GM21737 (cell line): ENCODE data around the gene PRSS53.
"Not testable (repeated sequence)": the region's sequence is repeated elsewhere in the genome, so short reads cannot be mapped to it uniquely, and the experiment has no call there.

ENCODE experiments used
- ATAC-seq: cut with Tn5 transposase; IDR thresholded peaks from one replicate; pipeline ENCODE4 v1.9.1; 2021; ENCODE audit warnings: mild to moderate bottlenecking, moderate library complexity; ENCODE audit not compliant: unreplicated experiment

Gene PRSS53

DNA sequence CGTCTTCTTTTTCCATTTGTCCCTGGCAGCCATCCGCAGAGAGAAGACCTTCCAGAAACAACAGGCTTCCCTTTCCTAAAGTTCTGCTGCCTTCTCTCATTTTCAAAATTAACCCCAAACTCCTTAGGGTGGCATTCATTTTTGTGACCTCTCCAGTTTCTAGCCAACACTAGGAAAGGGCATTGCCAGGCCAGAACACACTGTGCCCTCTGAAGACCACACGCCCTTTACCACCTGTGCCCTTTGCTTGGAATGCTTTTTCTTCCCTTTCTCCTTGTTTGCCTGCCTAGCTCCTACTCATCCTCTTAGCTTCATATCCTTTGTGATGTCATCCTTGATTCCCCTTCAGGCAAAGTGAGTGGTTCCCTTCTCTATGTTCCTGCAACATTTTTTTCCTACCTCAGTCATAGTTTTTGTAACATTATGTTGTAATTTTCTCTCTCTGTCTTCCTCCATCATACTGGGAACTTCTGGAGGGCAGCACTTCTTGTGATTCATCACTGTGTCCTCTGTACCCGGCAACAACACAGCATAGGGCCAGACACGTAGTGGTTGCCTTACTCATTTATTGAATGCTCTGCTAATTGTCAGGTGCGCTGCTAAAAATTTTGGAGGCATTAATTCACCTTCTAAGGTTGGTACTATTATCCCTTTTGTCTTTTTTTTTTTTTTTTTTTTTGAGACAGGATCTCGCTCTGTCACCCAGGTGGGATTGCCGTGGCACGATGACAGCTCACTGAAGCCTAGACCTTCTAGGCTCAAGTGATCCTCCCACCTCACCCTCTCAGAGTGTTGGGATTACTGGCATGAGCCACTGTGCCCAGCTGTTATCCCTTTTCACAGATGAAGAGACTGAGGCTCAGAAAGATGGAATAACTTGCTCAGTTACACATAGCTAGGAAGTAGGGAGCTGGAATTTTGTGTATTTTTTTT, 29.7 kb upstream of the PRSS53 start:
- ATAC-seq, result no peak

DNA sequence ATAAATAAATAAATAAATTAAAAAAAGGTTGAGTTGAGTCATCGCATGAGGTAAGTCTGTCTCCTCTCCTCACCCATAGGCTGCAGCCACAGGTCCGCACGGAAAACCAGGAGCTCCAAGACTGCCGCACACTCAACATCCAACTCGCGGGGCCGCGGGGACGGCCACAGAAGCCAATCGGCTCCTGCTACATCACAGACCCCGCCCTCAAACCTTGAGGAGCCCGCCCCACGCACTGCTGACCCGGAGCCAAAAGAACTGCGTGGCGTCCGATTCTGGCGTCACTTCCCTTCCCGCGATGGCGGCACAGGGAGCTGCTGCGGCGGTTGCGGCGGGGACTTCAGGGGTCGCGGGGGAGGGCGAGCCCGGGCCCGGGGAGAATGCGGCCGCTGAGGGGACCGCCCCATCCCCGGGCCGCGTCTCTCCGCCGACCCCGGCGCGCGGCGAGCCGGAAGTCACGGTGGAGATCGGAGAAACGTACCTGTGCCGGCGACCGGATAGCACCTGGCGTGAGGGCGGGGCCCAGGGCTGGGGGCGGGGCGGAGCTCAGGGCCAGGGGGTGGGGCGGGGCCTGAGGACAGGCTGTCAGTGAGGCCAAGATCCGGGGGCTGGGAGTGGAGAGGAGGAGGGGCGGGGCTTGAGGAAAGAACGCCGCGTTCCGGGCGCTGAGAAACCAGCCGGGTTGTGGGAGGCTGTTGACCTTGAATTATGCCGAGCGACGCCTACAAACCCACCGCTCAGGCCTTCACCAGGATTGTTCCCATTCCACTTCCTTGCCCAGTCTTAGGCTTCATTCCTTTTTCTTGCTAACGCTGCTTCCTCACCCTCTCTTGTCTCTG, 28.9 kb upstream of the PRSS53 start, which contains the start of gene KAT8:
Gene KAT8, plus strand, starts transcription at position 281 of the 839 bp plus-strand sequence. Its CDS starts 18 bp downstream, at position 299.
- peak; percentile 86 for ATAC-seq

DNA sequence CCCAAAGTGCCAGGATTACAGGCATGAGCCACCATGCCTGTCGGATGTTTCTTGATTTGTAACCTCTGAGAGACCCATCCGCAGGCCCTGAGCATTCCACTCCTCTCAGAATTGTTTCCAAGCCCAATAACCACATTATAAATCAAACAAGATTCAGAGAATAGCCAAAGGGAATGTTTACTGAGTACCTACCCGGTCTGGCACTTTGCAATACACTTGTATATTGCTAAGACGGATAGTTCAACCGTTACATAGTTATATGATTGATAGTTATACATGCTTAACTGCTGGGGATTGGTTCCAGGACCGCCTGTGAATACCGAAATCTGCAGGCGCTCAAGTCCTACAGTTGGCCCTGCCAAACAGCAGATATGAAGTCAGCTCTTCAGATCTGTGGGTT, 25.7 kb upstream of the PRSS53 start:
- no peak for ATAC-seq

DNA sequence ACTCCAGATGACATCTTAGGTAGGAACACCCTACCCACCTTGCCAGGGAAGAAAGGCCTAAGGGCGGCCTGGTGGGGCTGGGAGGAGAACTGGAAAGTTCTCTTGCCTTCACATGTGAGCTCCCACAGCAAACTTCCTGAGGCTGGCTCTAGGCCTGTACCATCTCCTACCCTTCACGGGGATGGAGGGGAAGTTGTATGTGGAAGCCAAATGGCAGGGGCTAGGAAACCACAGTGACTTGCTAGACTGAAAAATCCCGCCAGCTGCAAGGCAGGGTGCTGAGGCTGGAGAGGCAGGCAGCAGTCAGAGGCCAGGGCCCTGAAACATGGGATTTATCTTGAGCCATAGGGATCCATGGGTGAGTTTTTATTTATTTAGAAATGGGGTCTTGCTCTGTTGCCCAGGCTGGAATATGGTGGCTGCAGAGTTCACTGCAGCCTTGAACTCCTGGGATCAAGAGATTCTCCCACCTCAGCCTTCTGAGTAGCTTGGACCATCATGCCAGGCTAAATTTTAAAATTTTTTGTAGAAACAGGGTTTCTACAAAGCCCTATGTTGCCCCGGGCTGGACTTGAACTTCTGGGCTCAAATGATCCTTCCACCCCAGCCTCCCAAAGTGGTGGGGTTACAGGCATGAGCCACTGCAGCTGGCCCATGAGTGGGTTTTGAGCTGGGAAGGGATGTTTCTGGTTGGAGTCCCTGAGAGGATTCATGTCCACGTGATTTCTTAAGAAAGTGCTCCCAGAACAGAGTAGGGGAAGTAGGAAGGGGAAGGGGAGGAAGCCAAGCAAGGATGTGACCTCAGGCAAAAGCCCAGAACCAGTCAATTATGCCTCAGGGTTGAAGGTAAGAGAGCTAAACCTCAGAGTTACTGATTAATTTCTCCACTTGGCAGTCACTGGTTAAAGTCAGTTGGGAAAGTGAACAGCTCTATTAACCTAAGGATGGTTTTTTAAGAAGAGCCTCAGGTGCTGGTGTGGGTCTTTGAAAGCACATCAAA, 24.7 kb upstream of the PRSS53 start:
- ATAC-seq, result no peak

GRCh38 chr16:31112711-31113110, 24.0 kb upstream of the PRSS53 start:
- ATAC-seq, result no peak

DNA sequence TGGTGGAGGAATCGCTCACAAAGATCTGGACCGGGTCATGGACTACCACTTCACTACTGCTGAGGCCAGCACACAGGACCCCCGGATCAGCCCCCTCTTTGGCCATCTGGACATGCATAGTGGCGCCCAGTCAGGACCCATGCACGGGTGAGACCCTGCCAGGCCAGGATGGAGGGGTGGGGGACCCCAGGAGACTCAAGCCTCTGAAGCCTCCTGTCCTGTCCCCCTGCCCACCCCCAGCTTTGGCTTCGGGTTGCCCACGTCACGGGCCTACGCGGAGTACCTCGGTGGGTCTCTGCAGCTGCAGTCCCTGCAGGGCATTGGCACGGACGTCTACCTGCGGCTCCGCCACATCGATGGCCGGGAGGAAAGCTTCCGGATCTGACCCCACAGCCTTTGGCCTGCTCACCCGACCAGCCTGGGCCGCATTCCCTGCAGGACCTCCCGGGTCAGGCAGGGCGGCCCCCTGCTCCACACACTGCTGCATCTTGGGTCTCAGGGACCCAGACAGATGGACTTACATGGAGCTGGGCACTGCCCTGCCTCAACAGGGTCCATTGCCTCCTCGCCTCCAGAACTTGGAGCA, 23.2 kb upstream of the PRSS53 start:
- ATAC-seq, result no peak

DNA sequence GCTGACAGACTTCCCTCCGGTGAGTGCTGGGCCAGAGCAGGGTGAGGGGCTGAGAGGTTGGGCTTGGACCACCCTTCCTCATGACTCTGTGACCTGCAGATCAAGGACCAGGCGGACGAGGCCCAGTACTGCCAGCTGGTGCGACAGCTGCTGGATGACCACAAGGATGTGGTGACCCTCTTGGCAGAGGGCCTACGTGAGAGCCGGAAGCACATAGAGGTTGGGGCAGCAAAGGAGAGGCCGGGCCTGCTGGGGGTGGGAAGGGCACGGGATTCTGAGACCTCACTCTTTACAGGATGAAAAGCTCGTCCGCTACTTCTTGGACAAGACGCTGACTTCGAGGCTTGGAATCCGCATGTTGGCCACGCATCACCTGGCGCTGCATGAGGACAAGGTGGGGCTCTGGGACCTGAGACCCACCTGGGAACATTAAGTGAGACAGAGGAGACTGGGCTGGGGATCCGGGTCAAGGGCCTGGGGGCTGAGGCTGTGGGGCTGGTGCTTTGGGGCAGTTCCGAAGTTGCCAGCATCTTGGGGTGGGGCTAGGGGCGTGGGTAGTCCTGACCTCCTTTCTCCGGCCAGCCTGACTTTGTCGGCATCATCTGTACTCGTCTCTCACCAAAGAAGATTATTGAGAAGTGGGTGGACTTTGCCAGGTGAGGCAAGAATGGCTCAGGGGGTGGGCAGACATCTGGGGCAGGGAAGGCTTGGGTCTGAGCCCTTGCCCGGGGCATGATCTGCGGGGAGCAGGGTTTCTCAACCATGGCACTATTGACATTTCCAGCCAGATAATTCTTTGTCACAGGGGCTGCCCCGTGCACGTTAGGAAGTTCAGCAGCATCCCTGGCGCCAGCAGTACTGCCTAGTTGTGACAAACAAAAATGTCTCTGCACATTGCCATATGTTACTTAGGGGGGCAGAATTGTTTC, 21.6 kb upstream of the PRSS53 start:
- ATAC-seq, result no peak

DNA sequence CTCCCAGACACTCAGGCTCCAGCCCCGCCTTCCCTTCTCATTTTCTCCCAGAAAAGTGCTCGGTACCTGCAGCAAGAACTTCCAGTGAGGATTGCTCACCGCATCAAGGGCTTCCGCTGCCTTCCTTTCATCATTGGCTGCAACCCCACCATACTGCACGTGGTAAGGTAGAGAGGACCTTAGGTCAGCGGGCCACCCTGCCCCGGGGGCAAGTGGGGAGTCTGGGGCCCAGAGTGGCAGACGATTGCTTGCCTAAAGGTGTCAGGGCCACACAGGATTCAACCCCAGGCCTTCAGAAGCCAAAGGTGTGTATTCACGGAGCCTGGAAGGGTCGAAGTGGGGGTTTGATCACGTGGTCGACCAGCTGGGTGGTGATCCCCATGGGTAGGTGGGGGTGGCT, 20.9 kb upstream of the PRSS53 start:
- no peak for ATAC-seq

- ATAC-seq, result no peak
These were observed 20.2 kb upstream of the PRSS53 start for GRCh38 chr16:31108794-31109558.

- ATAC-seq, result peak; percentile 82
These were observed 19.5 kb upstream of the PRSS53 start, which contains the start of gene BCKDK for GRCh38 chr16:31108035-31108793. BCKDK (plus strand) TSS chr16:31108386; CDS start chr16:31109224, 838 bp downstream.

DNA sequence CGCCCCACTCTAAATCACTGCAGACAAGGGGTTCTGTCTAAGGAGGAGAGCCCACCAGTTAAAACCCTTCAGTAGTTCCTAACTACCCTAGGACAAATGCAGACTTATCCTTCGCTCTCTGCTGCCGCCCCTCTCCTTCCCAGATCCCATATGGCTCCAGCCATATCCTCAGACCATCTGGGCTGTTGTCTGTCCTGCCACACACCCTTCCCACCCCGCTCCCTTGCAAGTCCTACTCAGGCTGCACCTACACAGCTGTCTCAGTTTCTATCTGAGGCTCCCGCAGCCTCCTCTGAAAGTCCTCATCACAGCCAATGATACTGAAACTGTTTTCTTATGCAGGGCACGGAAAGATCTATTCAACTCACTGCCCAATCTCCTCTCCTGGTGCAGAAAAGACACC, 18.7 kb upstream of the PRSS53 start:
- ATAC-seq, result peak; percentile 41

- no peak for ATAC-seq
These were observed 18.0 kb upstream of the PRSS53 start for GRCh38 chr16:31106509-31107464.

DNA sequence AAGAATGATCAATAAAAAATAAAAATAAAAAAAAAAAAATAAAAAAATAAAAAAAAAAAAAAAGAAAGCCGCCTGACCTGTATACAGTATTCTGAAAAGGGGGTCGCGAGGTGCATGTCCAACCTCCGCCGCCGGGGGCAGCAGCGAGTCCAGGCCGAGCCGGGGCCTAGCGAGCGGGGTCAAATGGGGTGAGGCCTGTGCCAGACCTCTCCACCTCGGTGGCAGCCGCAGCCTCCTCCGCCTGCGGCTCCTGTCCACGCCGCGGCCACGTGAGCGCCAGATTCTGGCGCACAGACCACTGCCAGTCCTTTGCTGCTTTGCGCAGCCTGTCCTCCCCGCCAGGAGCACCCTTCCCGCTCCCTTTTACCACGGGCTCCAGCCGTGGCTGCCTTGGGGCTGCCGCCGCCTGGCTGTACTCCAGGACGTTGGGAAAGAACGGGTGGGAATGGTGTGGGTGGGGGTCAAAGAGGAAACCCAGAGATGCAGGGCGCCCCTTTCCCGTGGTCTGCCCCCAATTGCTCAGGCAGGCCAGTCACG, 17.0 kb upstream of the PRSS53 start:
- no peak for ATAC-seq

- ATAC-seq, result not testable (repeated sequence)
These were observed 12.3 kb upstream of the PRSS53 start for GRCh38 chr16:31100876-31101641.
